ENCODE measurements around the gene HMGCS1.

Gene HMGCS1

DNA sequence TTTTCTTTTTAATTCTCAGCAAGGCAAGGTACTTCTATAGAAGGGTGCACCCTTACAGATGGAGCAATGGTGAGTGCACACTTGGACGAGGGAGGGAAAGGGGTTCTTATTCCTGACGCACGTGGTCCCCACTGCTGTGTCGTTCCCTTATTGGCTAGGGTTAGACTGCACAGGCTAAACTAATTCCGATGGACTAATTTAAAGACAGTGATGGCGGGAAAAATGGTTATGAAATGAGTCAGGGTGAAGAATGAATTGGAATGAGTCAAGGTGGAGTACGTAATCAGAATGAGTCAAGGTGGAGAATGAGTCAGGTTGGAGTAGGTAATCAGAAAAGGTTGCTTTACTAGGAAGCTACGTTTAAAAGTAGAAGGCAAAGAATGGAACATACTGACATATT is 2.1 kb upstream of the HMGCS1 start:
- no peak overlapping the region for H3K23ac ChIP-seq (ENCODE audit: low read depth, low read length, poor library complexity)
- WGBS, 2 donors (ENCODE audit: extremely low coverage in 2 of 2, insufficient read length in 2 of 2, insufficient replicate concordance in 1 of 2): no CpG with 5 or more reads among the region's 8 CpGs
- H3K18ac ChIP-seq (ENCODE audit: low read length): peak overlapping the region; percentile 42
- H3K79me1 ChIP-seq (ENCODE audit: low read depth, low read length): no peaks in the 10 kb centered on the region
- peaks cover 5 to 22% of the 10 kb centered on the region in 2 donors for H3K36me3 ChIP-seq (replicated peaks in 1 of 2; ENCODE audit: control insufficient read depth in 2 of 2, insufficient read depth in 2 of 2, low read length in 2 of 2)
- H2BK12ac ChIP-seq (ENCODE audit: low read length): no peak overlapping the region
- H3K14ac ChIP-seq (ENCODE audit: low read length): no peak overlapping the region
- no peak overlapping the region for H2BK5ac ChIP-seq (ENCODE audit: low read length)
- H2BK15ac ChIP-seq (ENCODE audit: low read length): no peak overlapping the region
- no peaks in the 10 kb centered on the region for H3K9me3 ChIP-seq (replicated peaks in 1 of 2; ENCODE audit: control insufficient read depth in 2 of 2, insufficient read depth in 1 of 2, low read depth in 1 of 2, low read length in 2 of 2)
- H3K4me2 ChIP-seq (ENCODE audit: insufficient read depth, low read length, poor library complexity, severe bottlenecking): no peak overlapping the region
- no peak overlapping the region for H3K4ac ChIP-seq (ENCODE audit: low read length)
- no peak overlapping the region for H4K91ac ChIP-seq (ENCODE audit: low read depth, low read length, poor library complexity)
- no peak overlapping the region for H3K27ac ChIP-seq (replicated peaks; ENCODE audit: low read length)
- H2BK120ac ChIP-seq (ENCODE audit: low read depth, low read length): no peak overlapping the region
- H2AFZ ChIP-seq (ENCODE audit: low read length): no peak overlapping the region
- H4K8ac ChIP-seq (ENCODE audit: low read depth, low read length): no peak overlapping the region
- peaks cover 4 to 12% of the 10 kb centered on the region in 2 donors for H3K4me1 ChIP-seq (ENCODE audit: control insufficient read depth in 2 of 2, insufficient read depth in 1 of 2, low read depth in 1 of 2, low read length in 2 of 2)
- no peak overlapping the region for H3K4me3 ChIP-seq (ENCODE audit: low read length in 2 of 2)
- no peak overlapping the region for H3K9ac ChIP-seq (ENCODE audit: low read depth, low read length, poor library complexity)
- H3K27me3 ChIP-seq (ENCODE audit: control insufficient read depth in 3 of 3, insufficient read depth in 3 of 3, low read depth in 1 of 3, low read length in 3 of 3): no peaks in the 10 kb centered on the region
- DNase-seq (ENCODE audit: low spot score): no peak
- H2AK5ac ChIP-seq (ENCODE audit: low read depth, low read length): no peak overlapping the region

DNA sequence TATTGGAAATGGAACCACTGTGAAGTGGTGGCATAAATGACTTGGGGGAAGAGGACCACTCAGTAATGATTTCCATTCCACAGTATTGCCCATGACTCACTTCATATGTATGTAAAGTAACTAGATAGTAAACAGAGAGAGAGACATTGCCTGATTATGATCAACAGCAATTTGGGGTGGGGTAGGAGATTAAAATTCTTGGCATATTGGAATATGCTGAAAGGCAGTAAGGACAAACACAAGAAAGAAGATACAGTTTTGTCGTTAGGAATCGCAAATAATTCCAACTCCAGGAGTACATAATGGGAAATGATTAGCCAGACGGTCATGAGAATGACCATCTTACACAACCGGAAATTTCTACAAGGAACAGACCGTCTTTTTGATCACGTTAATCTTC is 1.5 kb upstream of the HMGCS1 start:
- Histone ChIP-seq H4K91ac (ENCODE audit: low read depth, low read length, poor library complexity) (no peak overlapping the region), H3K4me1 (ENCODE audit: control insufficient read depth in 2 of 2, insufficient read depth in 1 of 2, low read depth in 1 of 2, low read length in 2 of 2) (peaks cover 5 to 15% of the 10 kb centered on the region in 2 donors), H3K36me3 (replicated peaks in 1 of 2; ENCODE audit: control insufficient read depth in 2 of 2, insufficient read depth in 2 of 2, low read length in 2 of 2) (peaks cover 5 to 27% of the 10 kb centered on the region in 2 donors), H3K18ac (ENCODE audit: low read length) (no peak overlapping the region), H3K4me2 (ENCODE audit: insufficient read depth, low read length, poor library complexity, severe bottlenecking) (no peak overlapping the region), H2BK15ac (ENCODE audit: low read length) (no peak overlapping the region), H2AFZ (ENCODE audit: low read length) (no peak overlapping the region), H3K9ac (ENCODE audit: low read depth, low read length, poor library complexity) (no peak overlapping the region), H3K23ac (ENCODE audit: low read depth, low read length, poor library complexity) (no peak overlapping the region), H3K27me3 (ENCODE audit: control insufficient read depth in 3 of 3, insufficient read depth in 3 of 3, low read depth in 1 of 3, low read length in 3 of 3) (no peaks in the 10 kb centered on the region), H3K4ac (ENCODE audit: low read length) (no peak overlapping the region), H2BK12ac (ENCODE audit: low read length) (no peak overlapping the region), H3K4me3 (ENCODE audit: low read length in 2 of 2) (no peak overlapping the region), H3K79me1 (ENCODE audit: low read depth, low read length) (no peaks in the 10 kb centered on the region), H2BK5ac (ENCODE audit: low read length) (no peak overlapping the region), H3K27ac (replicated peaks; ENCODE audit: low read length) (peak overlapping the region; percentile 95), H2AK5ac (ENCODE audit: low read depth, low read length) (no peak overlapping the region), H3K14ac (ENCODE audit: low read length) (no peak overlapping the region), H2BK120ac (ENCODE audit: low read depth, low read length) (no peak overlapping the region), H3K9me3 (replicated peaks in 1 of 2; ENCODE audit: control insufficient read depth in 2 of 2, insufficient read depth in 1 of 2, low read depth in 1 of 2, low read length in 2 of 2) (no peaks in the 10 kb centered on the region), H4K8ac (ENCODE audit: low read depth, low read length) (no peak overlapping the region)
- DNase-seq (ENCODE audit: low spot score): no peak
- WGBS, 2 donors (ENCODE audit: extremely low coverage in 2 of 2, insufficient read length in 2 of 2, insufficient replicate concordance in 1 of 2): no CpG with 5 or more reads among the region's 6 CpGs

DNA sequence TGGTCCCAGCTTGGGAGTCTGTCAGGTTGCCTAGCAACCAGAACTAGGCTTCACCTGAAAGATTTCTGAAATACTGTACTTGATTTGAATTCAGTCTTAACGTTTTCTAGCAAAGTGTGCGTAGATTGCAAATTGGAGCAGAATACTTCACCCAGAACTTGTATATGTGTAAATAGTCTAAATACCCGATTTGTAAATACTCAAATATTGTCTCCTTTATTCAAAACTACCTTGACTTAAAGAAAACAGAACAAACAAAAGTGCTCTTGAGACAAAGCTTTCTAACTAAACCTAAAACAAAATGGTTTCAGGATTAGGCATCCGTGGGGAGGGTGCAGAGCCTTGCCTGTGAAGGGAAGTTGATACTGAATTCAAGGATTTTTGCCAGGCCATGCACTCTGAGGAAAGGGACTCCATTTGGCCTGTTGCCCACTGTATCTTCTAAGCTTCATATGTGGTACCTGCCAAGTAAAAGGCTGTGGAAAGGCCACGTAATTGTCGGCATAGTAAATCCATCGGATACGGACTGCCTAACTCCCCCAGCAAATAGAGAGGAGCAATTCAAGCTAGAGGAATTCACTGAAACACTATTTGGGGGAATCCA is 744 bp upstream of the HMGCS1 start:
- H3K27me3 ChIP-seq (ENCODE audit: control insufficient read depth in 3 of 3, insufficient read depth in 3 of 3, low read depth in 1 of 3, low read length in 3 of 3): no peaks in the 10 kb centered on the region
- no peak overlapping the region for H3K4me2 ChIP-seq (ENCODE audit: insufficient read depth, low read length, poor library complexity, severe bottlenecking)
- H3K4me1 ChIP-seq (ENCODE audit: control insufficient read depth in 2 of 2, insufficient read depth in 1 of 2, low read depth in 1 of 2, low read length in 2 of 2): peaks cover 7 to 19% of the 10 kb centered on the region in 2 donors
- WGBS, 2 donors (ENCODE audit: extremely low coverage in 2 of 2, insufficient read length in 2 of 2, insufficient replicate concordance in 1 of 2): no CpG with 5 or more reads among the region's 8 CpGs
- H3K14ac ChIP-seq (ENCODE audit: low read length): no peak overlapping the region
- no peak overlapping the region for H2BK15ac ChIP-seq (ENCODE audit: low read length)
- peak overlapping the region; percentile 95 for H3K27ac ChIP-seq (replicated peaks; ENCODE audit: low read length)
- H4K8ac ChIP-seq (ENCODE audit: low read depth, low read length): no peak overlapping the region
- peak overlapping the region; percentile 83 for H2BK5ac ChIP-seq (ENCODE audit: low read length)
- no peak overlapping the region for H2AK5ac ChIP-seq (ENCODE audit: low read depth, low read length)
- peak overlapping the region in 1 of 2 donors; percentile 23 for H3K4me3 ChIP-seq (ENCODE audit: low read length in 2 of 2)
- H2AFZ ChIP-seq (ENCODE audit: low read length): peak overlapping the region; percentile 11
- H2BK120ac ChIP-seq (ENCODE audit: low read depth, low read length): no peak overlapping the region
- no peaks in the 10 kb centered on the region for H3K79me1 ChIP-seq (ENCODE audit: low read depth, low read length)
- H3K23ac ChIP-seq (ENCODE audit: low read depth, low read length, poor library complexity): no peak overlapping the region
- H3K18ac ChIP-seq (ENCODE audit: low read length): peak overlapping the region; percentile 60
- no peak overlapping the region for H3K9ac ChIP-seq (ENCODE audit: low read depth, low read length, poor library complexity)
- H3K9me3 ChIP-seq (replicated peaks in 1 of 2; ENCODE audit: control insufficient read depth in 2 of 2, insufficient read depth in 1 of 2, low read depth in 1 of 2, low read length in 2 of 2): no peaks in the 10 kb centered on the region
- H4K91ac ChIP-seq (ENCODE audit: low read depth, low read length, poor library complexity): no peak overlapping the region
- no peak overlapping the region for H2BK12ac ChIP-seq (ENCODE audit: low read length)
- no peak for DNase-seq (ENCODE audit: low spot score)
- H3K4ac ChIP-seq (ENCODE audit: low read length): no peak overlapping the region
- H3K36me3 ChIP-seq (replicated peaks in 1 of 2; ENCODE audit: control insufficient read depth in 2 of 2, insufficient read depth in 2 of 2, low read length in 2 of 2): peaks cover 7 to 35% of the 10 kb centered on the region in 2 donors

- no peak overlapping the region for H3K14ac ChIP-seq (ENCODE audit: low read length)
- H3K36me3 ChIP-seq (replicated peaks in 1 of 2; ENCODE audit: control insufficient read depth in 2 of 2, insufficient read depth in 2 of 2, low read length in 2 of 2): peaks cover 7 to 48% of the 10 kb centered on the region in 2 donors
- H2AK5ac ChIP-seq (ENCODE audit: low read depth, low read length): peak overlapping the region; percentile 48
- no CpG with 5 or more reads among the region's 9 CpGs for WGBS, 2 donors (ENCODE audit: extremely low coverage in 2 of 2, insufficient read length in 2 of 2, insufficient replicate concordance in 1 of 2)
- DNase-seq (ENCODE audit: low spot score): no peak
- H2BK12ac ChIP-seq (ENCODE audit: low read length): no peak overlapping the region
- peak overlapping the region; percentile 81 for H3K27ac ChIP-seq (replicated peaks; ENCODE audit: low read length)
- no peaks in the 10 kb centered on the region for H3K9me3 ChIP-seq (replicated peaks in 1 of 2; ENCODE audit: control insufficient read depth in 2 of 2, insufficient read depth in 1 of 2, low read depth in 1 of 2, low read length in 2 of 2)
- peak overlapping the region; percentile 66 to 95 for H3K4me3 ChIP-seq (ENCODE audit: low read length in 2 of 2)
- H3K4me1 ChIP-seq (ENCODE audit: control insufficient read depth in 2 of 2, insufficient read depth in 1 of 2, low read depth in 1 of 2, low read length in 2 of 2): peaks cover 7 to 23% of the 10 kb centered on the region in 2 donors
- H3K4me2 ChIP-seq (ENCODE audit: insufficient read depth, low read length, poor library complexity, severe bottlenecking): peak overlapping the region; percentile 47
- H2AFZ ChIP-seq (ENCODE audit: low read length): no peak overlapping the region
- H4K91ac ChIP-seq (ENCODE audit: low read depth, low read length, poor library complexity): no peak overlapping the region
- H2BK5ac ChIP-seq (ENCODE audit: low read length): peak overlapping the region; percentile 94
- peak overlapping the region; percentile 64 for H2BK15ac ChIP-seq (ENCODE audit: low read length)
- H3K9ac ChIP-seq (ENCODE audit: low read depth, low read length, poor library complexity): peak overlapping the region; percentile 98
- peak overlapping the region; percentile 98 for H3K18ac ChIP-seq (ENCODE audit: low read length)
- H3K23ac ChIP-seq (ENCODE audit: low read depth, low read length, poor library complexity): peak overlapping the region; percentile 99
- H4K8ac ChIP-seq (ENCODE audit: low read depth, low read length): no peak overlapping the region
- H3K27me3 ChIP-seq (ENCODE audit: control insufficient read depth in 3 of 3, insufficient read depth in 3 of 3, low read depth in 1 of 3, low read length in 3 of 3): no peaks in the 10 kb centered on the region
- H3K4ac ChIP-seq (ENCODE audit: low read length): no peak overlapping the region
- H3K79me1 ChIP-seq (ENCODE audit: low read depth, low read length): no peaks in the 10 kb centered on the region
- H2BK120ac ChIP-seq (ENCODE audit: low read depth, low read length): no peak overlapping the region
Measured at GRCh38 chr5:43312699-43313034, 545 bp downstream of the HMGCS1 start.
